ENCODE measurements around the gene APAF1. TPM values are rescaled to one million over a fixed set of nuclear protein-coding genes. Genes with fewer than 3 reads are reported as not detected.

APAF1 gene
- total and polyA plus RNA-seq, 2 of the 13 experiments (the other 11 are each of a cell fraction or from before 2014, with no cell fraction given), result 6.0 to 13.0 TPM

GRCh38 chr12:98644712-98645571 lies at the start of gene APAF1, which contains the start of gene IKBIP (continued):
- TF ChIP-seq MXD3 (CRISPR knock-in tag; IDR thresholded peaks at IDR 0.05) (peak; percentile 37), SIN3A (IDR thresholded peaks at IDR 0.05; ENCODE audit: borderline replicate concordance, low read depth, low read length) (peak; percentile 86; the same call in 1 of the 2 replicates), PRMT3 (CRISPR knock-in tag; IDR thresholded peaks at IDR 0.05; ENCODE audit: borderline replicate concordance, low read depth) (peak; percentile 87; the same call in 1 of the 2 replicates), TMF1 (CRISPR knock-in tag; IDR thresholded peaks at IDR 0.05; ENCODE audit: low read depth) (no peak), MAZ (IDR thresholded peaks at IDR 0.05; ENCODE audit: borderline replicate concordance, low read depth, low read length) (0 out of 2 replicates have a peak, but pooled peaks have one; percentile 28), MAZ (CRISPR knock-in tag; IDR thresholded peaks at IDR 0.05; ENCODE audit: low read depth) (no peak), NONO (IDR thresholded peaks at IDR 0.05) (no peak), NONO (CRISPR knock-in tag; conservative IDR thresholded peaks at IDR 0.05) (no peak; the same call in 1 of the 2 replicates), KDM4B (CRISPR knock-in tag; IDR thresholded peaks at IDR 0.05) (0 out of 2 replicates have a peak, but pooled peaks have one; percentile 11), HNF1A (IDR thresholded peaks at IDR 0.05; ENCODE audit: low read depth) (no peak), HNF1A (CRISPR knock-in tag; IDR thresholded peaks at IDR 0.05; ENCODE audit: borderline replicate concordance) (peak; percentile 68; the same call in 1 of the 2 replicates), PAX8 (CRISPR knock-in tag; IDR thresholded peaks at IDR 0.05; ENCODE audit: borderline replicate concordance) (no peak), HES4 (CRISPR knock-in tag; IDR thresholded peaks at IDR 0.05; ENCODE audit: borderline replicate concordance) (0 out of 2 replicates have a peak, but pooled peaks have one; percentile 3), MED8 (CRISPR knock-in tag; IDR thresholded peaks at IDR 0.05; ENCODE audit: insufficient replicate concordance) (peak; percentile 51), SIN3B (IDR thresholded peaks at IDR 0.05; ENCODE audit: low read length) (peak; percentile 79), ZNF605 (CRISPR knock-in tag; IDR thresholded peaks at IDR 0.05) (0 out of 2 replicates have a peak, but pooled peaks have one; percentile 10), SP5 (CRISPR knock-in tag; IDR thresholded peaks at IDR 0.05; ENCODE audit: borderline replicate concordance, low read depth) (peak; percentile 74; the same call in 1 of the 2 replicates), ZNF235 (CRISPR knock-in tag; IDR thresholded peaks at IDR 0.05; ENCODE audit: borderline replicate concordance) (peak; percentile 80; the same call in 1 of the 2 replicates), NAIF1 (CRISPR knock-in tag; IDR thresholded peaks at IDR 0.05; ENCODE audit: borderline replicate concordance) (peak; percentile 74; the same call in 1 of the 2 replicates), NFE2 (CRISPR knock-in tag; IDR thresholded peaks at IDR 0.05) (no peak), MAFK (conservative IDR thresholded peaks at IDR 0.05 in 1 of 2, IDR thresholded peaks at IDR 0.05 in 1 of 2; ENCODE audit: low read length in 2 of 2) (no peak), CBX1 (IDR thresholded peaks at IDR 0.05; ENCODE audit: low read depth) (peak; percentile 10), TEAD3 (CRISPR knock-in tag; optimal IDR thresholded peaks at IDR 0.05; ENCODE audit: borderline replicate concordance) (peak; percentile 18)
